Suprapubic skin (tissue), 3 donors: ENCODE measurements around the gene TTLL5.

ENCODE experiments used
- CTCF ChIP-seq, 2 donors: fragments of 200-600 bp in 1 of 2; fragments of 450-650 bp in 1 of 2; sonication (generic) in 1 of 2; IDR thresholded peaks; one replicate each; pipeline ENCODE4 v1.5.1; 2016 to 2019; ENCODE audit warnings: antibody characterized with exemption in 2 of 2, mild to moderate bottlenecking in 1 of 2, moderate library complexity in 1 of 2
- EP300 ChIP-seq: sonication (generic); formaldehyde crosslinking; IDR thresholded peaks from one replicate; pipeline ENCODE4 v1.6.1; 2017; ENCODE audit warnings: antibody characterized with exemption

- TF ChIP-seq EP300 (no peak), CTCF (IDR thresholded peaks at IDR 0.05) (peak; percentile 95 to 97)
Observed at GRCh38 chr14:75654127-75654732, 6.8 kb upstream of the TTLL5 start.
